ENCODE measurements around the gene FANK1.
A peak's percentile ranks its signal among the peaks of the same experiment; 100 is the strongest.

FANK1 gene

GRCh38 chr10:125857185-125857760 lies 39.1 kb upstream of the FANK1 start:
- ChIA-PET CTCF (interaction anchor here (0.7 kb wide), 1 partner anchor 224 kb away, joined by 3 read pairs; no protein-coding TSS in a partner anchor), POLR2A (no interaction called here)
- DNase-seq (ENCODE audit: extremely low spot score): no peak
- TF ChIP-seq BHLHE40 (IDR thresholded peaks at IDR 0.05; ENCODE audit: borderline replicate concordance) (no peak), ZNF384 (IDR thresholded peaks at IDR 0.05) (no peak), SP1 (IDR thresholded peaks at IDR 0.05) (no peak), LEF1 (IDR thresholded peaks at IDR 0.05; ENCODE audit: borderline replicate concordance) (no peak), NFRKB (IDR thresholded peaks at IDR 0.05) (no peak), ELF4 (IDR thresholded peaks at IDR 0.05) (no peak), FOXK2 (IDR thresholded peaks at IDR 0.05) (no peak)

- TF ChIP-seq FOXK2 (IDR thresholded peaks at IDR 0.05) (no peak), FOXM1 (IDR thresholded peaks at IDR 0.05; ENCODE audit: borderline replicate concordance) (no peak), PKNOX1 (IDR thresholded peaks at IDR 0.05) (no peak)
- ChIA-PET POLR2A (no interaction called here), CTCF (no interaction called here)
- DNase-seq (ENCODE audit: extremely low spot score): no peak
These were observed 37.1 kb upstream of the FANK1 start for GRCh38 chr10:125859128-125859817.

- ChIA-PET POLR2A (no interaction called here), CTCF (interaction anchor here (0.5 to 1.6 kb wide), 3 partner anchors 70 to 880 kb away, joined by 3 to 4 read pairs (median 3); no protein-coding TSS in a partner anchor)
- DNase-seq (ENCODE audit: extremely low spot score): no peak
- TF ChIP-seq ARNT (IDR thresholded peaks at IDR 0.05) (no peak), NFRKB (IDR thresholded peaks at IDR 0.05) (no peak), FOXM1 (IDR thresholded peaks at IDR 0.05; ENCODE audit: borderline replicate concordance) (no peak), PKNOX1 (IDR thresholded peaks at IDR 0.05) (no peak), SP1 (IDR thresholded peaks at IDR 0.05) (no peak), HDGF (IDR thresholded peaks at IDR 0.05; ENCODE audit: borderline replicate concordance) (no peak), CTBP1 (IDR thresholded peaks at IDR 0.05; ENCODE audit: borderline replicate concordance) (no peak), ELF4 (IDR thresholded peaks at IDR 0.05) (no peak), L3MBTL2 (conservative IDR thresholded peaks at IDR 0.05) (no peak), SUZ12 (IDR thresholded peaks at IDR 0.05) (no peak), ZNF384 (IDR thresholded peaks at IDR 0.05) (no peak)
These were observed 31.2 kb upstream of the FANK1 start for GRCh38 chr10:125865120-125865519.

GRCh38 chr10:125866421-125867029 lies 29.8 kb upstream of the FANK1 start:
- ChIA-PET CTCF (interaction anchor here (0.6 kb wide), 1 partner anchor 109 kb away, joined by 6 read pairs; no protein-coding TSS in a partner anchor), POLR2A (no interaction called here)
- no peak for TF ChIP-seq ZNF384 (IDR thresholded peaks at IDR 0.05)
- no peak for TF ChIP-seq FOXM1 (IDR thresholded peaks at IDR 0.05; ENCODE audit: borderline replicate concordance)
- no peak for TF ChIP-seq FOXK2 (IDR thresholded peaks at IDR 0.05)
- no peak for TF ChIP-seq ARNT (IDR thresholded peaks at IDR 0.05)
- no peak for TF ChIP-seq FOXA1 (IDR thresholded peaks at IDR 0.05)
- no peak for TF ChIP-seq LEF1 (IDR thresholded peaks at IDR 0.05; ENCODE audit: borderline replicate concordance)
- TF ChIP-seq CTBP1 (IDR thresholded peaks at IDR 0.05; ENCODE audit: borderline replicate concordance): no peak
- no peak for TF ChIP-seq PKNOX1 (IDR thresholded peaks at IDR 0.05)
- no peak for TF ChIP-seq BHLHE40 (IDR thresholded peaks at IDR 0.05; ENCODE audit: borderline replicate concordance)
- no peak for TF ChIP-seq HDGF (IDR thresholded peaks at IDR 0.05; ENCODE audit: borderline replicate concordance)
- no peak for TF ChIP-seq TARDBP (IDR thresholded peaks at IDR 0.05)
- no peak for DNase-seq (ENCODE audit: extremely low spot score)

- ChIA-PET POLR2A (no interaction called here), CTCF (interaction anchor here (1.0 to 1.4 kb wide), 5 partner anchors 11 to 110 kb away, joined by 3 to 5 read pairs (median 4); no protein-coding TSS in a partner anchor)
- peak; percentile 57 for DNase-seq (ENCODE audit: extremely low spot score)
- TF ChIP-seq FOXA1 (IDR thresholded peaks at IDR 0.05): no peak
- TF ChIP-seq PKNOX1 (IDR thresholded peaks at IDR 0.05): peak; percentile 45
- TF ChIP-seq BHLHE40 (IDR thresholded peaks at IDR 0.05; ENCODE audit: borderline replicate concordance): no peak
- no peak for TF ChIP-seq CTBP1 (IDR thresholded peaks at IDR 0.05; ENCODE audit: borderline replicate concordance)
- no peak for TF ChIP-seq SP1 (IDR thresholded peaks at IDR 0.05)
- no peak for TF ChIP-seq SUZ12 (IDR thresholded peaks at IDR 0.05)
- no peak for TF ChIP-seq HDGF (IDR thresholded peaks at IDR 0.05; ENCODE audit: borderline replicate concordance)
These were observed 27.9 kb upstream of the FANK1 start for GRCh38 chr10:125868372-125868975.
